ENCODE measurements around the gene PODXL2.
"Not testable (repeated sequence)": the region's sequence is repeated elsewhere in the genome, so short reads cannot be mapped to it uniquely, and the experiment has no call there.

The PODXL2 gene

DNA sequence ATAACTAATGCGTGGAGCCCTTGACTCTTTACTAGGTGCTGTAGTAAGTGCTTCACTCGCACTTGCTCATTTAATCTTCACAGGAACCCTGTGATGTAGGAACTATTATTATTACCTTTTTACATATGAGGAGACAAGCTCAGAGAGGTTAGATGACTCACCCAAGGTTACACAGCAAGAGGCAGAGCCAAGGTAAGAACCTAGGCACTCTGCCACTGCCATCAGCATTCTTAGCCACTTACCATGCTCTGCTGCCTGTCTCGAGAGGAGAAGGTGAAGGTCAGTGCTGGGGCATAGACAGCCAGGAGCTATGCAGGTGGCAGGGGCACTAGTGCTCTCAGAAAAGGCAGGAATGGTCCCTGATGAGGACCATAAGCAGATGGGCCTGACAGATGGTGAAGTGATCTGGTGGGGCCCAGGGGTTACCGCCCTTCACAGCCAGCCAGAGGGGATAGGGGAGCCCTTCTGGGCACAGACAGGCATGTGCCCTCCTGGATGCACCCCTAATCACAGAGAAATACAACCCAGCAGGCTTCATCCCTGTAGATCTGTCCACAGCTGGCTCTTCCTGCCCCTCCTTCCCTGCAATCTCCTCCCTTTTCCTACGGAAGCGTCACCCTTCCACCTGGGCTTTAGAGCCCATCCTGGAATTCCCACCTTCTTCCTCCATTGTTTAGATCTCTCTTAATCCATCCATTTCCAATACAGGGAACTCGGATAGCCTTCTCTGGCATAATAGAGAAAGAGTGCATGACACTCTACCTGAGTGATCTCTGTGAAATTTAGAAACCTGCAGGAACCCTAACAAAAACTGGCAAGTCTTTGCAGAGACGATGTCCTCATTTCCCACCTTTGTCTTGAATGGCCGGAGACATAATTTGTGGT lies 70.7 kb downstream of the PODXL2 start:
- H3K36me3 Mint-ChIP-seq (ENCODE audit: low read depth) = no peaks in the 10 kb centered on the region
- peaks cover 3% of the 10 kb centered on the region for H3K4me1 Mint-ChIP-seq (ENCODE audit: low read depth)
- H3K27ac Mint-ChIP-seq = no peak overlapping the region
- peaks cover 5% of the 10 kb centered on the region for H3K27me3 Mint-ChIP-seq (ENCODE audit: low read depth)
- no peak overlapping the region for H3K4me3 Mint-ChIP-seq
- H3K9me3 Mint-ChIP-seq = no peaks in the 10 kb centered on the region

GRCh38 chr3:127700406-127700805 lies 71.4 kb downstream of the PODXL2 start:
- no peaks in the 10 kb centered on the region for H3K9me3 Mint-ChIP-seq
- no peaks in the 10 kb centered on the region for H3K36me3 Mint-ChIP-seq (ENCODE audit: low read depth)

GRCh38 chr3:127701280-127701911 lies 72.4 kb downstream of the PODXL2 start:
- Mint-ChIP-seq H3K4me3 (no peak overlapping the region), H3K27me3 (ENCODE audit: low read depth) (peaks cover 5% of the 10 kb centered on the region), H3K36me3 (ENCODE audit: low read depth) (no peaks in the 10 kb centered on the region), H3K9me3 (no peaks in the 10 kb centered on the region), H3K27ac (no peak overlapping the region), H3K4me1 (ENCODE audit: low read depth) (peaks cover 3% of the 10 kb centered on the region)

More at GRCh38 chr3:127700406-127700805, 71.4 kb downstream of the PODXL2 start:
- H3K4me3 Mint-ChIP-seq = no peak overlapping the region
- H3K4me1 Mint-ChIP-seq (ENCODE audit: low read depth) = peaks cover 3% of the 10 kb centered on the region
- no peak overlapping the region for H3K27ac Mint-ChIP-seq
- H3K27me3 Mint-ChIP-seq (ENCODE audit: low read depth) = peaks cover 5% of the 10 kb centered on the region

DNA sequence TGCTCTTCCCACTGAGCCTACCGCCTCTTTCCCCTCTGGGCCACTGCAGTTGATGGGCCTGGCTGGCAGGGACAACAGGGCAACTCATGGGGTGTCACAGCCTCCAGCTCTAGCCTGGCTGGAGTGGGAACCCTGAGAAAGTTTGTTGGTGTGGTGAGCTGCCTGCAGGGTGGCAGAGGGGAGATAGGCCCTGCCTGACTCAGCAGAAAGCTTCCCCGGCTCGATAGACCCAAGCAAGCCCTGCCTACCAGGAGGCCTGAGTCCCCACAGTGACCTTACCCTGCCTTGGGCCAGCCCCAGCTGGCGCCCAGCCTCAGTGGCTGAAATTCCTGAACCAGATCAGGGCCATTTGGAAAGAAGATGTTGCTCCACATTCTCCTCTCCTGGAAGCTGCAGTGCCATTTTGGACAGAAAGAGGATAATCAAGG lies 73.2 kb downstream of the PODXL2 start:
- Mint-ChIP-seq H3K27ac (no peak overlapping the region), H3K4me3 (no peak overlapping the region), H3K4me1 (ENCODE audit: low read depth) (peaks cover 3% of the 10 kb centered on the region), H3K27me3 (ENCODE audit: low read depth) (peaks cover 5% of the 10 kb centered on the region), H3K9me3 (no peaks in the 10 kb centered on the region), H3K36me3 (ENCODE audit: low read depth) (no peaks in the 10 kb centered on the region)

DNA sequence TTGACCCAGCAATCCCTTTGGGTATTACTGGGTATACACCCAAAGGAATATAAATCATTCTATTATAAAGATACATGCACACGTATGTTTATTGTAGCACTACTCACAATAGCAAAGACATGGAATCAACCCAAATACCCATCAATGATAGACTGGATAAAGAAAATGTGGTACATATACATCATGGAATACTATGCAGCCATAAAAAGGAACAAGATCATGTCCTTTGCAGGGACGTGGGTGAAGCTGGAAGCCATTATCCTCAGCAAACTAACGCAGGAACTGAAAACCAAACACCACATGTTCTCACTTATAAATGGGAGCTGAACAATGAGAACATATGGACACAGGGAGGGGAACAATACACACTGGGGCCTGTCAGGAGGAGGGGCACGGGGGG lies 75.9 kb downstream of the PODXL2 start:
- H3K27ac Mint-ChIP-seq; H3K4me3 Mint-ChIP-seq; H3K9me3 Mint-ChIP-seq; H3K36me3 Mint-ChIP-seq (ENCODE audit: low read depth); H3K4me1 Mint-ChIP-seq (ENCODE audit: low read depth); H3K27me3 Mint-ChIP-seq (ENCODE audit: low read depth): not testable (repeated sequence)

- Mint-ChIP-seq H3K36me3 (ENCODE audit: low read depth) (no peaks in the 10 kb centered on the region), H3K4me3 (no peak overlapping the region), H3K27me3 (ENCODE audit: low read depth) (peaks cover 5% of the 10 kb centered on the region), H3K27ac (no peak overlapping the region), H3K4me1 (ENCODE audit: low read depth) (no peaks in the 10 kb centered on the region), H3K9me3 (no peaks in the 10 kb centered on the region)
Observed at GRCh38 chr3:127706312-127706711, 77.3 kb downstream of the PODXL2 start.

GRCh38 chr3:127706785-127707351 lies 77.9 kb downstream of the PODXL2 start:
- Mint-ChIP-seq H3K4me1 (ENCODE audit: low read depth) (no peaks in the 10 kb centered on the region), H3K27me3 (ENCODE audit: low read depth) (peaks cover 5% of the 10 kb centered on the region), H3K4me3 (no peak overlapping the region), H3K36me3 (ENCODE audit: low read depth) (no peaks in the 10 kb centered on the region), H3K27ac (no peak overlapping the region), H3K9me3 (no peaks in the 10 kb centered on the region)

GRCh38 chr3:127707851-127708411 lies 78.9 kb downstream of the PODXL2 start:
- H3K9me3 Mint-ChIP-seq = no peaks in the 10 kb centered on the region

GRCh38 chr3:127708837-127709236 lies 79.9 kb downstream of the PODXL2 start:
- Mint-ChIP-seq H3K9me3 (no peaks in the 10 kb centered on the region), H3K27ac (no peak overlapping the region), H3K4me1 (ENCODE audit: low read depth) (no peaks in the 10 kb centered on the region), H3K27me3 (ENCODE audit: low read depth) (peaks cover 1% of the 10 kb centered on the region), H3K4me3 (no peak overlapping the region), H3K36me3 (ENCODE audit: low read depth) (no peaks in the 10 kb centered on the region)

More at GRCh38 chr3:127707851-127708411, 78.9 kb downstream of the PODXL2 start:
- H3K27me3 Mint-ChIP-seq (ENCODE audit: low read depth) = peaks cover 5% of the 10 kb centered on the region
- no peak overlapping the region for H3K27ac Mint-ChIP-seq
- no peak overlapping the region for H3K4me3 Mint-ChIP-seq
- no peaks in the 10 kb centered on the region for H3K36me3 Mint-ChIP-seq (ENCODE audit: low read depth)
- H3K4me1 Mint-ChIP-seq (ENCODE audit: low read depth) = no peaks in the 10 kb centered on the region

DNA sequence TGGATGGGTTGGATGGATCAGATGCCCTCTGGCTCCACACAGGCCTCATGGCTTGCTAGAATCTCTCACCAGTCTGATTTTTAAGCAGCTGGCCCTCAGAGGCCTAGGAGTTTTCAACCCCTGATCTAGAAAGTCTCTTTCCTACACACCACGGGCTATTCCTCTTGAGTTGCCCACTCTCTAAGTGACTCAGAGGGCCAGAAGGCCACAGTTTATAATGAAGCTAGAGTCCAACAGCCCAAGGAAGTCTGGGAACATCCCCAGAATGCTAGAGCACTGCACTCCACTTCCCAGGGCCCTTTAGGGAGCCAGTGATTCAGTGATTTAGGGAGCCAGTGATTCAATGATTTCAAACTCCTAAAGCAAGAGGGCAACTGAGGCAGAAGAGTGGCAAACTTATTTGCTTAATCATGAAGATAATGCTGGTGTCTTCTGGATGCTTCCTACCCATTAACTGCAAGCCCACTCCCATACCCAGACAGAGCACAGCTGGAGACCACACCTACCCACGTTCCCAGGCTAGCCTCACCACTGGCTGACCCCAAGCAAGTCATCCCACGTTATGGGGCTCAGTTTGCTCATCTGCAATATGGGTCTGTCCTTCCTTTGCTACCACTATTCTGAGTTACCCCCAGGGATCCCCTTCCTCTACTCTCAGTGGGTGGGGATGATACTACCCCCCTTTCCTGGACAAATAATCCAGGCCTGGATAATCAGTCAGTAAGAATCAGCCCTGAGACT lies 80.5 kb downstream of the PODXL2 start:
- H3K9me3 Mint-ChIP-seq = no peaks in the 10 kb centered on the region
- no peaks in the 10 kb centered on the region for H3K27me3 Mint-ChIP-seq (ENCODE audit: low read depth)
- H3K27ac Mint-ChIP-seq = no peak overlapping the region
- H3K36me3 Mint-ChIP-seq (ENCODE audit: low read depth) = no peaks in the 10 kb centered on the region
- no peaks in the 10 kb centered on the region for H3K4me1 Mint-ChIP-seq (ENCODE audit: low read depth)
- H3K4me3 Mint-ChIP-seq = no peak overlapping the region

- H3K9me3 Mint-ChIP-seq = no peaks in the 10 kb centered on the region
- H3K27me3 Mint-ChIP-seq (ENCODE audit: low read depth) = no peaks in the 10 kb centered on the region
- H3K27ac Mint-ChIP-seq = no peak overlapping the region
- no peaks in the 10 kb centered on the region for H3K36me3 Mint-ChIP-seq (ENCODE audit: low read depth)
- H3K4me3 Mint-ChIP-seq = no peak overlapping the region
- no peaks in the 10 kb centered on the region for H3K4me1 Mint-ChIP-seq (ENCODE audit: low read depth)
Observed at GRCh38 chr3:127710155-127710941, 81.4 kb downstream of the PODXL2 start.

DNA sequence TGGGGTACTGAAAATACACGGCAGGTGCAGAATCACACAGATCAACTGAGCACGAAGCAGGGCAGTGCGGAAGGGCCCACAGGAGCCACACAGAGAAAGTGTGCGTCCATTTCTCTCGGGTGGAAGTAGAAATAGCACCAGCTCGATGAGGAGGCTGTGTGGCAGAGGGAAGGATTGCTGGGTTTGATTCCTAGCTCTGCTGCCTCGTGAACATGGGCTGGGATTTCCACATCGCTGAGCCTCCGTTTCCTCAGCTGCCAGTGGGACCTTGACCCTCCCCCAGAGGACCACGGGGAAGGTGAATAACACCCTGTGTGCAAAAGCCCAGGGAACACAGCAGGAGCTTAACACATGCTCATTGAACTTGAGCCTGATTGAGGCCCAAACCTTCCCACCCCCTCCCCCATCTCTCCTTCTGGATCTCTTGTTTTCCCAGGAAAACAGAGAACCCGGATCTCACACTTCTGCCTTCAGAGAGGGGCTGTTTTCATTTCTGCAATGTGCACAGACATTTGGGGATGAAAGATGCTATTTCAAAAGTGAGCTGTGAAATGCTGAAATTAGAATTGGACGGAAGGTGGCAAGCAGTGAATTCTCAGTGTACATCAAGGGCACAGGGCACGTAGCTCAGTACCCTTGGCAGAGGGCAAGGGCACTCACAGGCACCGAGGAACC lies 82.2 kb downstream of the PODXL2 start:
- H3K9me3 Mint-ChIP-seq = no peaks in the 10 kb centered on the region
- no peak overlapping the region for H3K27ac Mint-ChIP-seq
- H3K27me3 Mint-ChIP-seq (ENCODE audit: low read depth) = no peaks in the 10 kb centered on the region
- no peaks in the 10 kb centered on the region for H3K36me3 Mint-ChIP-seq (ENCODE audit: low read depth)
- H3K4me1 Mint-ChIP-seq (ENCODE audit: low read depth) = no peaks in the 10 kb centered on the region
- no peak overlapping the region for H3K4me3 Mint-ChIP-seq

DNA sequence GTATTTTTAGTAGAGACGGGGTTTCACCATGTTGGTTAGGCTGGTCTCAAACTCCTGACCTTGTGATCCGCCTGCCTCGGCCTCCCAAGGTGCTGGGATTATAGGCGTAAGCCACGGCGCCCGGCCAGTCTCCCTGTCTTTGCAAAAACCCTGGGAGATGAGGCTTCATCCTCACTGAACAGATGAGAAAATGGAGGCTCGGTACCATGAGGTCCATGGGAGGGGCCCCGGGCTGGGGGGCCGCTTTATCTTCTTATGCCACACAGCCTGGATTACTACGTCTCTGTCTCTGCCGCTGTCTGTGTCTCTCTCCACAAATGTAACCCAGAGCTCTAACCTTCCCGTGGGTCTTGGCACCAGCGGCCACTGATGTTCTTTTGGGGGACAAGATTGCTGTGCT lies 82.9 kb downstream of the PODXL2 start:
- no peak overlapping the region for H3K27ac Mint-ChIP-seq
- H3K4me1 Mint-ChIP-seq (ENCODE audit: low read depth) = no peaks in the 10 kb centered on the region
- H3K36me3 Mint-ChIP-seq (ENCODE audit: low read depth) = no peaks in the 10 kb centered on the region

More for the DNA sequence above, 82.9 kb downstream of the PODXL2 start:
- H3K4me3 Mint-ChIP-seq = no peak overlapping the region
- no peaks in the 10 kb centered on the region for H3K9me3 Mint-ChIP-seq
- H3K27me3 Mint-ChIP-seq (ENCODE audit: low read depth) = no peaks in the 10 kb centered on the region

Measured in T-helper 1 cell treated with Interleukin-12 subunit alpha and Interleukin-12 subunit beta and Interleukin-4 antibody, amounts not matched to agents 30 μg/mL and 1 μg/mL, for 36 hours (primary cell).